D721Med (cell line): ENCODE data around the gene S100A11.

ENCODE experiments used
- DNase-seq: peaks from one replicate; pipeline ENCODE4 v3.0.0; 2011; ENCODE audit warnings: low spot score; ENCODE audit not compliant: insufficient read length
- FAIRE-seq: peaks from 2 replicates; lab custom pipeline; 2011; peaks lifted over from hg19 to GRCh38; lab: Jason Lieb, UNC
- CTCF ChIP-seq: IDR thresholded peaks from 2 replicates; pipeline ENCODE4 v1.5.1; 2012; ENCODE audit warnings: mild to moderate bottlenecking, control low read depth; ENCODE audit not compliant: insufficient read depth; ENCODE audit errors: missing control alignments

S100A11 gene

GRCh38 chr1:152039461-152039860 is 2.7 kb upstream of the S100A11 start:
- DNase-seq: no peak
- no peak for FAIRE-seq
- no peak for TF ChIP-seq CTCF

GRCh38 chr1:152038871-152039270 is 2.1 kb upstream of the S100A11 start:
- no peak for DNase-seq
- no peak for FAIRE-seq
- TF ChIP-seq CTCF: no peak

GRCh38 chr1:152035539-152036266 is 1.1 kb downstream of the S100A11 start:
- no peak for FAIRE-seq
- TF ChIP-seq CTCF: no peak
- DNase-seq: no peak

- no peak for FAIRE-seq
- peak; percentile 41 for TF ChIP-seq CTCF
- no peak for DNase-seq
Observed at GRCh38 chr1:152034654-152035538, 1.9 kb downstream of the S100A11 start.

GRCh38 chr1:152034324-152034653 is 2.5 kb downstream of the S100A11 start:
- FAIRE-seq (no peak), DNase-seq (no peak)
- TF ChIP-seq CTCF: no peak

- DNase-seq (no peak), FAIRE-seq (no peak)
- no peak for TF ChIP-seq CTCF
Observed at GRCh38 chr1:152029929-152030211, 6.9 kb downstream of the S100A11 start.
